Prostate gland (tissue), 2 donors: Measurements from ENCODE around the gene ABL2. TPM values are rescaled to one million over a fixed set of nuclear protein-coding genes. Genes with fewer than 3 reads are reported as not detected.

ENCODE experiments used
- DNase-seq: peaks from one replicate; pipeline ENCODE4 v3.0.0-alpha.2; 2019; ENCODE audit warnings: low spot score
- H3K27ac ChIP-seq, 2 donors: fragments of 200-600 bp; sonication (generic); 2 replicates each; pipeline ENCODE4 v1.5.1; 2017 to 2019
- H3K27me3 ChIP-seq: fragments of 200-600 bp; sonication (generic); replicated peaks from 2 replicates; pipeline ENCODE4 v1.5.1; 2019; ENCODE audit not compliant: insufficient read depth
- H3K36me3 ChIP-seq, 2 donors: fragments of 200-600 bp; sonication (generic); 1 replicate in 1 of 2; 2 replicates in 1 of 2; pipeline versions ENCODE4 v1.5.1 to v1.8.1; 2017 to 2019
- H3K4me1 ChIP-seq: fragments of 200-600 bp; sonication (generic); replicated peaks from 2 replicates; pipeline ENCODE4 v1.5.1; 2019
- H3K4me3 ChIP-seq, 2 donors: fragments of 200-600 bp; sonication (generic); 2 replicates each; pipeline ENCODE4 v1.5.1; 2017 to 2019
- H3K9me3 ChIP-seq: fragments of 200-600 bp; sonication (generic); 2 replicates; pipeline ENCODE4 v1.5.1; 2017
- POLR2A ChIP-seq: fragments of 450-650 bp; IDR thresholded peaks from one replicate; pipeline ENCODE4 v1.6.1; 2016; ENCODE audit warnings: antibody characterized with exemption, mild to moderate bottlenecking
- POLR2AphosphoS5 ChIP-seq: sonication (generic); formaldehyde crosslinking; IDR thresholded peaks from one replicate; pipeline ENCODE4 v1.6.1; 2017; ENCODE audit warnings: antibody characterized with exemption
- WGBS: methylation state at CpG from one replicate; pipeline ENCODE4 v1.1.5; 2018; 5-methylcytosine and 5-hydroxymethylcytosine counted together
- intact Hi-C: fragments of 100-400 bp; cut with DNase I; formaldehyde crosslinking; loops from one replicate; pipeline ENCODE4 v1.14.2; 2022
- total RNA-seq, 2 donors: library from RNA; depleted of rRNA; stranded (reverse); fragments of >200 nt; gene quantifications; one replicate each; pipeline ENCODE4 v1.1.0, GENCODE V29; 2016
- TF ChIP-seq, protein P1 (sequence below), 4 experiments: fragments of 200-600 bp in 2 of 4; fragments of 450-650 bp in 2 of 4; sonication (generic) in 2 of 4; IDR thresholded peaks; 1 replicate in 3 of 4; 2 replicates in 1 of 4; pipeline ENCODE4 v1.5.1; 2016 to 2019; ENCODE audit warnings: antibody characterized with exemption in 4 of 4, mild to moderate bottlenecking in 2 of 4, moderate library complexity in 2 of 4

ABL2 gene
- total RNA-seq, 2 donors from 2014 or later: 12.1 to 18.4 TPM

DNA sequence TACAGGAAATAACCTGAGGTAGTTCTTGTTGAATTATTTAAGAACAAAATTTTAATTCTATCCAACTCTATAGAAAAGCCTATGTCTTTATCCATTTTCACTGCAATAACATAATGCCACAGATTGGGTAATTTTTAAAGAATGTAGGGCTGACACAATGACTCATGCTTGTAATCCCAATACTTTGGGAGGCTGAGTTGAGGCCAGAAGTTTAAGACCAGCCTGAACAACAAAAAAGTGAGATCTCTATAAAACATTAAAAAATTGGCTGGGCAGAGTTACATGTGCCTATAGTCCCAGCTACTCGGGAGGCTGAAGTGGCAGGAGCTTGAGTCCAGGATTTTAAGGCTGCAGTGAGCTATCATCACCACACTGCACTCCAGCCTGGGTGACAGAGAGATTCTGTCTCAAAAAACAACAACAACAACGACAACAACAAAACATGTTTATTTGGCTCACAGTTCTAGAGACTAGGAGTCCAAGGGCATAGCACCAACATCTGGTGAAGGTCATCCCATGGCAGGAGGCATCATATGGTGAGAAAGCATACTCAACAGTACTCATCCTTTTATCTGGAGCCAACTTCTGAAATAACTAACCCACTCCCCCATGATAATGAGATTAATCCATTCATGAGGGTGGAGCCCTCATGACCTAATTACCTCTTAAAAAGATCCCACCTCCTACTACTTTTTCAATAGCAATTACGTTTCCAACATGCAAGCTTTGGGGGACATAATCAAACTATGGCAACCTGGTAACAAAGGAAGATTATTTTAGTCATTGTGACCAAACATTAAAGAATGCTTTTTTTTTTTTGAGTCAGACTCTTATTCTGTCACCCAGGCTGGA, 59.6 kb downstream of the ABL2 start:
- no peak overlapping the region for H3K27ac ChIP-seq
- 71% methylated on average over 3 of the region's 3 CpGs for WGBS
- intact Hi-C loops: no loop called here

DNA sequence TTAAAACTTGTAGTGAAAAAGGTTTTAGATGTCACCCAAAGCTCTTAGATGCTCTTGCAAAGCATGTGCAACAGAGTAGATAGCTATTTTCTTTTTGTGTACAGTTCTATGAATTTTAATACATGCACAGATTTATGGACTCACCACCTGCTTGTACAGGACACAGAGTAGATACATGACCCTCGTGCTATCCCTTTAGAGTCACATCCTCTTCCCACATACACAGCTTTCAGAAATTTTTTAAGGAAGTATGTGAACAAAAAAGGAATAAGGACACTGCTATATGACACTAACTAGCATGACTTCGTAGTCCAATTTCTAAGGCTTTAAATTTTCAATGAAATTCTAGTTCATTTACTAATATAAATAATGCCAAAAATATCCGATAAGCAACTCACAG, 60.9 kb downstream of the ABL2 start:
- Histone ChIP-seq H3K4me3 (no peak overlapping the region), H3K4me1 (no peaks in the 10 kb centered on the region), H3K27ac (no peak overlapping the region), H3K9me3 (no peaks in the 10 kb centered on the region), H3K36me3 (no peaks in the 10 kb centered on the region), H3K27me3 (no peaks in the 10 kb centered on the region)
- TF ChIP-seq POLR2A (no peak), POLR2AphosphoS5 (no peak)
- TF ChIP-seq, protein P1, sequence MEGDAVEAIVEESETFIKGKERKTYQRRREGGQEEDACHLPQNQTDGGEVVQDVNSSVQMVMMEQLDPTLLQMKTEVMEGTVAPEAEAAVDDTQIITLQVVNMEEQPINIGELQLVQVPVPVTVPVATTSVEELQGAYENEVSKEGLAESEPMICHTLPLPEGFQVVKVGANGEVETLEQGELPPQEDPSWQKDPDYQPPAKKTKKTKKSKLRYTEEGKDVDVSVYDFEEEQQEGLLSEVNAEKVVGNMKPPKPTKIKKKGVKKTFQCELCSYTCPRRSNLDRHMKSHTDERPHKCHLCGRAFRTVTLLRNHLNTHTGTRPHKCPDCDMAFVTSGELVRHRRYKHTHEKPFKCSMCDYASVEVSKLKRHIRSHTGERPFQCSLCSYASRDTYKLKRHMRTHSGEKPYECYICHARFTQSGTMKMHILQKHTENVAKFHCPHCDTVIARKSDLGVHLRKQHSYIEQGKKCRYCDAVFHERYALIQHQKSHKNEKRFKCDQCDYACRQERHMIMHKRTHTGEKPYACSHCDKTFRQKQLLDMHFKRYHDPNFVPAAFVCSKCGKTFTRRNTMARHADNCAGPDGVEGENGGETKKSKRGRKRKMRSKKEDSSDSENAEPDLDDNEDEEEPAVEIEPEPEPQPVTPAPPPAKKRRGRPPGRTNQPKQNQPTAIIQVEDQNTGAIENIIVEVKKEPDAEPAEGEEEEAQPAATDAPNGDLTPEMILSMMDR (IDR thresholded peaks at IDR 0.05): no peak
- intact Hi-C loops: no loop called here
- 73% methylated on average over 3 of the region's 3 CpGs for WGBS
- DNase-seq: no peak

More for the DNA sequence above, 59.6 kb downstream of the ABL2 start:
- H3K9me3 ChIP-seq: no peaks in the 10 kb centered on the region
- H3K4me3 ChIP-seq: no peak overlapping the region
- no peak for DNase-seq
- H3K36me3 ChIP-seq: no peaks in the 10 kb centered on the region
- TF ChIP-seq, protein P1 (IDR thresholded peaks at IDR 0.05): no peak
- no peak for TF ChIP-seq POLR2A
- no peak for TF ChIP-seq POLR2AphosphoS5
- no peaks in the 10 kb centered on the region for H3K4me1 ChIP-seq
- H3K27me3 ChIP-seq: no peaks in the 10 kb centered on the region

DNA sequence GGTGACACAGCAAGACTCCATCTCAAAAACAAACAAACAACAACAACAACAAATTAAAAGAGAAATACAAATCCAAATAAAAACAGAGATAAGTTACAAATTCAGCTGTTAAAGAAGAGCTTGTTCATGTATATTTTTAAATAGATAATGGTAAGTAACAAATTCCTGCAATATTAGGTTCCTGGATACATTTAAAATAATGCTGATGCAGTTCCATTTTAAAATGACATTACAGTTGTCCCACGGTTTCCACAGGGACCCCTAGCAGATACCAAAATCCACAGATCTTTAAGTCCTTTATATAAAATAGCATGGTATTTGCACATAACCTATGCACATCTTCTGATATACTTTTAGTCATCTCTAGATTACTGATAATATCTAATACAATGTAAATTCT, 61.5 kb downstream of the ABL2 start:
- DNase-seq: no peak
- no peaks in the 10 kb centered on the region for H3K27me3 ChIP-seq
- TF ChIP-seq POLR2A (no peak), POLR2AphosphoS5 (no peak)
- TF ChIP-seq, protein P1 (IDR thresholded peaks at IDR 0.05): no peak
- no peak overlapping the region for H3K4me3 ChIP-seq
- no peaks in the 10 kb centered on the region for H3K9me3 ChIP-seq
- intact Hi-C loops: no loop called here
- no peaks in the 10 kb centered on the region for H3K4me1 ChIP-seq
- H3K27ac ChIP-seq: no peak overlapping the region
- WGBS: 70% methylated on average over 1 of the region's 1 CpG
- no peaks in the 10 kb centered on the region for H3K36me3 ChIP-seq

DNA sequence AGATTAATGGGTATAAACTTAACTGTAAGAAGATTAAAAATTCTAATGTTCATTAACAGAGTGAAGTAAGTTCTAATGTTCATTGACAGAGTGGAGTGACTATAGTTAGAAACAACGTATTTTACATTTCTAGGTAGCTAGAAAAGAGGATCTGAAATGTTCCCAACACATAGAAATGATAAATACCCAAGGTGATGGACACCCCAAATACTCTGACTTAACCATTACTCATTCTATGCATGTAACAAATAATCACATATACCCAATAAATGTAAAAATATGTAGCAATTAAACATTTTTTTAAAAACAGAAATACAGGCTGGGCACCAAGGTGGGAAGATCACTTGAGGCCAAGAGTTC, 62.1 kb downstream of the ABL2 start:
- no peaks in the 10 kb centered on the region for H3K4me1 ChIP-seq
- intact Hi-C loops: no loop called here
- TF ChIP-seq, protein P1 (IDR thresholded peaks at IDR 0.05): no peak
- no peak for TF ChIP-seq POLR2A
- no peak for TF ChIP-seq POLR2AphosphoS5
- H3K27me3 ChIP-seq: no peaks in the 10 kb centered on the region
- WGBS: 73% methylated on average over 1 of the region's 1 CpG
- H3K9me3 ChIP-seq: no peaks in the 10 kb centered on the region
- H3K36me3 ChIP-seq: no peaks in the 10 kb centered on the region
- no peak overlapping the region for H3K27ac ChIP-seq
- DNase-seq: no peak
- no peak overlapping the region for H3K4me3 ChIP-seq
